ENCODE measurements around the gene LRRC75B. TPM values are rescaled to one million over a fixed set of nuclear protein-coding genes. Genes with fewer than 3 reads are reported as not detected.

Gene LRRC75B
- total and polyA plus RNA-seq, 2 of the 13 experiments (the other 11 are each of a cell fraction or from before 2014, with no cell fraction given), result 11.8 to 34.8 TPM

DNA sequence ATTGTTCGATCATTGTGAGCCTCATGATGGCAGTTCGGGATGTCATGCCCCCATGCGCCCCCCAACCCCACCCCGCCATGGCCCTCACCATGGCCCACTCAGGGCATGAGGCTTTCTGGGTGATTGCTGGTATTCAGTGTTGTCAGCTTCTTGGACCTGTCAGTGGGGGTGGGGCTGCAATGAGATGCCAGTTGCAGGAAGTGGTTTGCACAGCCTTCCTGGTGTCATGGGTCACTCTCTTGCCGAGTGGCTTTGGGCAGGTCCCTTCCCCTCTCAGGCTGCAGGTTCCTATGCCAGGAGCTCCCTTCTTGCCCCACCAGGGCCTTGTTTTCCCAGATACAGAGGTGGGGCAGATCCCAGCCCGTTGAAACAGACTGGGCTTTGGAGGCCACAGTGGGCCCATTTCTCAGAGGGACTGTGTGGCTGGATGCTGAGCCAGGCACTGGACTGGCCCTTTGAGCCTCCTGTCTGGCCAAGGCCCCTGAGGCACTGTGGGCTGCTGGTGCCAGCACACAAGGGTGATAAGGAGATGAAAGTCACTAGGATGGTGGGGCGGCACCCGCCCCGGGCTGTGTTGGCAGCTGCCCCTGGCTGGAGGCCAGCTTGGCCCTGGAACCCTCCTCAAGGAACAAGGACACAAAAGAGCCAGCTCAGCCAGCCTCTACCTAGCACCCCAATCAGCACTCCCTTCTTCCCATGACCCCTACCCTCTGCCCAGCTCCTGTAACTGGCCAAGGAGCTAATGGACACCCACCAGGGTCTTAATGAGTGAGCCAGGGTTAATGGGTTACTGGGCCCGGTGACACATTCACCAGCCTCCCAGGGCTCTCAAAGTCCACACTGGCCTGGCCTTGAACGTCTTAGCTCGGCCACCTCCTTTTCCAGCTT is 8.6 kb upstream of the LRRC75B start (continued):
- TF ChIP-seq, protein P1, sequence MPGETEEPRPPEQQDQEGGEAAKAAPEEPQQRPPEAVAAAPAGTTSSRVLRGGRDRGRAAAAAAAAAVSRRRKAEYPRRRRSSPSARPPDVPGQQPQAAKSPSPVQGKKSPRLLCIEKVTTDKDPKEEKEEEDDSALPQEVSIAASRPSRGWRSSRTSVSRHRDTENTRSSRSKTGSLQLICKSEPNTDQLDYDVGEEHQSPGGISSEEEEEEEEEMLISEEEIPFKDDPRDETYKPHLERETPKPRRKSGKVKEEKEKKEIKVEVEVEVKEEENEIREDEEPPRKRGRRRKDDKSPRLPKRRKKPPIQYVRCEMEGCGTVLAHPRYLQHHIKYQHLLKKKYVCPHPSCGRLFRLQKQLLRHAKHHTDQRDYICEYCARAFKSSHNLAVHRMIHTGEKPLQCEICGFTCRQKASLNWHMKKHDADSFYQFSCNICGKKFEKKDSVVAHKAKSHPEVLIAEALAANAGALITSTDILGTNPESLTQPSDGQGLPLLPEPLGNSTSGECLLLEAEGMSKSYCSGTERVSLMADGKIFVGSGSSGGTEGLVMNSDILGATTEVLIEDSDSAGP (CRISPR knock-in tag; IDR thresholded peaks at IDR 0.05; ENCODE audit: borderline replicate concordance), result peak; percentile 33; the same call in 1 of the 2 replicates
- TF ChIP-seq REPIN1 (CRISPR knock-in tag; IDR thresholded peaks at IDR 0.05; ENCODE audit: borderline replicate concordance, low read depth), result peak; percentile 39; the same call in 1 of the 2 replicates
- TF ChIP-seq FOXA1 (IDR thresholded peaks at IDR 0.05), result no peak
- no peak for TF ChIP-seq FOXA1 (CRISPR knock-in tag; IDR thresholded peaks at IDR 0.05)
- TF ChIP-seq NCOA5 (CRISPR knock-in tag; IDR thresholded peaks at IDR 0.05), result no peak
- TF ChIP-seq, protein P2, sequence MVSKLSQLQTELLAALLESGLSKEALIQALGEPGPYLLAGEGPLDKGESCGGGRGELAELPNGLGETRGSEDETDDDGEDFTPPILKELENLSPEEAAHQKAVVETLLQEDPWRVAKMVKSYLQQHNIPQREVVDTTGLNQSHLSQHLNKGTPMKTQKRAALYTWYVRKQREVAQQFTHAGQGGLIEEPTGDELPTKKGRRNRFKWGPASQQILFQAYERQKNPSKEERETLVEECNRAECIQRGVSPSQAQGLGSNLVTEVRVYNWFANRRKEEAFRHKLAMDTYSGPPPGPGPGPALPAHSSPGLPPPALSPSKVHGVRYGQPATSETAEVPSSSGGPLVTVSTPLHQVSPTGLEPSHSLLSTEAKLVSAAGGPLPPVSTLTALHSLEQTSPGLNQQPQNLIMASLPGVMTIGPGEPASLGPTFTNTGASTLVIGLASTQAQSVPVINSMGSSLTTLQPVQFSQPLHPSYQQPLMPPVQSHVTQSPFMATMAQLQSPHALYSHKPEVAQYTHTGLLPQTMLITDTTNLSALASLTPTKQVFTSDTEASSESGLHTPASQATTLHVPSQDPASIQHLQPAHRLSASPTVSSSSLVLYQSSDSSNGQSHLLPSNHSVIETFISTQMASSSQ (IDR thresholded peaks at IDR 0.05; ENCODE audit: low read depth), result peak; percentile 87
- TF ChIP-seq, protein P2 (CRISPR knock-in tag; IDR thresholded peaks at IDR 0.05; ENCODE audit: borderline replicate concordance), result peak; percentile 95
- TF ChIP-seq SOX6 (IDR thresholded peaks at IDR 0.05), result no peak
- TF ChIP-seq SOX6 (CRISPR knock-in tag; IDR thresholded peaks at IDR 0.05), result peak; percentile 71
- 0 out of 2 replicates have a peak, but pooled peaks have one; percentile 43 for TF ChIP-seq GABPB1 (CRISPR knock-in tag; IDR thresholded peaks at IDR 0.05)
- no peak for TF ChIP-seq MAZ (IDR thresholded peaks at IDR 0.05; ENCODE audit: borderline replicate concordance, low read depth, low read length)
- peak; percentile 59; the same call in 1 of the 2 replicates for TF ChIP-seq MAZ (CRISPR knock-in tag; IDR thresholded peaks at IDR 0.05; ENCODE audit: low read depth)
- peak; percentile 45; the same call in 1 of the 2 replicates for TF ChIP-seq ZBTB7B (CRISPR knock-in tag; IDR thresholded peaks at IDR 0.05)
- peak; percentile 64; the same call in 1 of the 2 replicates for TF ChIP-seq NCOA2 (CRISPR knock-in tag; IDR thresholded peaks at IDR 0.05)
- 0 out of 2 replicates have a peak, but pooled peaks have one; percentile 47 for TF ChIP-seq ZNF546 (CRISPR knock-in tag; conservative IDR thresholded peaks at IDR 0.05)
- TF ChIP-seq, protein P3, sequence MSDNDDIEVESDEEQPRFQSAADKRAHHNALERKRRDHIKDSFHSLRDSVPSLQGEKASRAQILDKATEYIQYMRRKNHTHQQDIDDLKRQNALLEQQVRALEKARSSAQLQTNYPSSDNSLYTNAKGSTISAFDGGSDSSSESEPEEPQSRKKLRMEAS (IDR thresholded peaks at IDR 0.05), result peak; percentile 55; the same call in 1 of the 2 replicates
- peak; percentile 62; the same call in 1 of the 2 replicates for TF ChIP-seq MIXL1 (CRISPR knock-in tag; IDR thresholded peaks at IDR 0.05)
- TF ChIP-seq YEATS4 (CRISPR knock-in tag; IDR thresholded peaks at IDR 0.05; ENCODE audit: borderline replicate concordance), result no peak
- no peak for TF ChIP-seq ZNF468 (CRISPR knock-in tag; IDR thresholded peaks at IDR 0.05)
- TF ChIP-seq, protein P4, sequence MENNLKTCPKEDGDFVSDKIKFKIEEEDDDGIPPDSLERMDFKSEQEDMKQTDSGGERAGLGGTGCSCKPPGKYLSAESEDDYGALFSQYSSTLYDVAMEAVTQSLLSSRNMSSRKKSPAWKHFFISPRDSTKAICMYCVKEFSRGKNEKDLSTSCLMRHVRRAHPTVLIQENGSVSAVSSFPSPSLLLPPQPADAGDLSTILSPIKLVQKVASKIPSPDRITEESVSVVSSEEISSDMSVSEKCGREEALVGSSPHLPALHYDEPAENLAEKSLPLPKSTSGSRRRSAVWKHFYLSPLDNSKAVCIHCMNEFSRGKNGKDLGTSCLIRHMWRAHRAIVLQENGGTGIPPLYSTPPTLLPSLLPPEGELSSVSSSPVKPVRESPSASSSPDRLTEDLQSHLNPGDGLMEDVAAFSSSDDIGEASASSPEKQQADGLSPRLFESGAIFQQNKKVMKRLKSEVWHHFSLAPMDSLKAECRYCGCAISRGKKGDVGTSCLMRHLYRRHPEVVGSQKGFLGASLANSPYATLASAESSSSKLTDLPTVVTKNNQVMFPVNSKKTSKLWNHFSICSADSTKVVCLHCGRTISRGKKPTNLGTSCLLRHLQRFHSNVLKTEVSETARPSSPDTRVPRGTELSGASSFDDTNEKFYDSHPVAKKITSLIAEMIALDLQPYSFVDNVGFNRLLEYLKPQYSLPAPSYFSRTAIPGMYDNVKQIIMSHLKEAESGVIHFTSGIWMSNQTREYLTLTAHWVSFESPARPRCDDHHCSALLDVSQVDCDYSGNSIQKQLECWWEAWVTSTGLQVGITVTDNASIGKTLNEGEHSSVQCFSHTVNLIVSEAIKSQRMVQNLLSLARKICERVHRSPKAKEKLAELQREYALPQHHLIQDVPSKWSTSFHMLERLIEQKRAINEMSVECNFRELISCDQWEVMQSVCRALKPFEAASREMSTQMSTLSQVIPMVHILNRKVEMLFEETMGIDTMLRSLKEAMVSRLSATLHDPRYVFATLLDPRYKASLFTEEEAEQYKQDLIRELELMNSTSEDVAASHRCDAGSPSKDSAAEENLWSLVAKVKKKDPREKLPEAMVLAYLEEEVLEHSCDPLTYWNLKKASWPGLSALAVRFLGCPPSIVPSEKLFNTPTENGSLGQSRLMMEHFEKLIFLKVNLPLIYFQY (CRISPR knock-in tag; IDR thresholded peaks at IDR 0.05; ENCODE audit: borderline replicate concordance), result peak; percentile 85; the same call in 1 of the 2 replicates

Measured in HepG2 (cell line).